Heart right ventricle (tissue), 16 donors: ENCODE data around the gene TSHZ1. TPM values are rescaled to one million over a fixed set of nuclear protein-coding genes. Genes with fewer than 3 reads are reported as not detected.

Experiments
- ATAC-seq, 8 donors: fragments of 200-7000 bp; cut with Tn5 transposase; one replicate each; pipeline ENCODE4 v1.9.1; 2020; ENCODE audit warnings: mild to moderate bottlenecking in 8 of 8, moderate library complexity in 8 of 8, moderate number of reproducible peaks in 1 of 8
- DNase-seq, 2 donors: peaks; one replicate each; pipeline ENCODE4 v3.0.0-alpha.2; 2020
- H3K27ac ChIP-seq, 10 donors: fragments of 200-600 bp; sonication (generic) in 2 of 10; one replicate each; pipeline versions ENCODE4 v1.5.0 to v1.8.0; 2020 to 2022; ENCODE audit warnings: mild to moderate bottlenecking in 3 of 10
- H3K27me3 ChIP-seq, 7 donors: fragments of 200-600 bp; one replicate each; pipeline ENCODE4 v1.8.0; 2021 to 2022; ENCODE audit warnings: mild to moderate bottlenecking in 2 of 7
- H3K36me3 ChIP-seq, 9 donors: fragments of 200-600 bp; sonication (generic) in 1 of 9; one replicate each; pipeline versions ENCODE4 v1.5.0 to v1.8.0; 2020 to 2022; ENCODE audit warnings: mild to moderate bottlenecking in 2 of 9
- H3K4me1 ChIP-seq, 9 donors: fragments of 200-600 bp; sonication (generic) in 1 of 9; one replicate each; pipeline versions ENCODE4 v1.5.0 to v1.8.0; 2020 to 2022; ENCODE audit warnings: mild to moderate bottlenecking in 4 of 9
- H3K4me3 ChIP-seq, 10 donors: fragments of 200-600 bp; sonication (generic) in 2 of 10; one replicate each; pipeline versions ENCODE4 v1.5.0 to v1.8.0; 2020 to 2022; ENCODE audit warnings: mild to moderate bottlenecking in 7 of 10, moderate library complexity in 2 of 10
- H3K9me3 ChIP-seq, 11 donors: fragments of 200-600 bp in 10 of 11; sonication (generic) in 2 of 11; one replicate each; pipeline versions ENCODE4 v1.5.0 to v1.8.0; 2013 to 2022; ENCODE audit warnings: mild to moderate bottlenecking in 2 of 11, control low read depth in 1 of 11, moderate library complexity in 1 of 11
- CTCF ChIP-seq, 9 donors: fragments of 200-600 bp; sonication (generic) in 2 of 9; IDR thresholded peaks; one replicate each; pipeline versions ENCODE4 v1.5.0 to v1.8.0; 2021 to 2022; ENCODE audit warnings: antibody characterized with exemption in 9 of 9, mild to moderate bottlenecking in 5 of 9, moderate library complexity in 1 of 9
- WGBS, 2 donors: extraction: QIAGEN DNeasy Blood & Tissue Kit; methylation state at CpG; one replicate each; pipeline ENCODE4 v1.1.7; 2013; ENCODE audit warnings: inconsistent platforms in 1 of 2; 5-methylcytosine and 5-hydroxymethylcytosine counted together
- intact Hi-C, 10 donors: fragments of 100-400 bp; cut with DNase I; formaldehyde crosslinking; loops; one replicate each; pipeline versions ENCODE4 v1.11.1 to v1.14.2; 2022
- polyA plus RNA-seq, 2 donors: library from polyadenylated mRNA; stranded (reverse); fragments of 200-250 nt; gene quantifications; one replicate each; pipeline ENCODE4 v1.2.3, GENCODE V29; 2013
- total RNA-seq, 10 donors: library from RNA; stranded (reverse); fragmentation: NEBNext Ultra II Directional in 3 of 10; extraction: Animal tissue kit (Norgen Biotek cat#: 25700) in 3 of 10; gene quantifications; one replicate each; pipeline versions ENCODE4 v1.2.1 to v1.2.4, GENCODE V29; 2021 to 2023
- donor health status: Arrhythmogenic right ventricular cardiomyopathy.
- donor health status: ischemic (EF 13 %, LVEDD 7.1; RV severe dilation, severe dysfunction).
- donor health status: healthy with polysubstance abuse.
- donor health status: DM: no; HTN: yes; CAD: no.
- donor health status: DM: no; HTN: no; CAD: no.
- donor health status: ischemic (EF 25% LVEDD 6.9; RV normal size, moderate dysfunction).
- donor health status: ischemic (EF 25% LVEDD 5.7; RV mildly dilated, moderate dysfunction).
- donor health status: healthy.
- donor health status: DM: yes; HTN: yes; CAD: no.
- donor health status: Ischemic cardiomyopathy.
- donor health status: ischemic (EF 35%, LVEDD 5.7; RV mildly dilated, moderate dysfunction).
- donor health status: nonischemic (EF 11% LVEDD 7.7; RV severe dilation, severe dysfunction).
- donor health status: DM: yes; HTN: yes; CAD: no.
- donor health status: PGD.
- donor health status: ischemic (EF 29% LVEDD 5.4; RV normal size, mild dysfunction).
- donor health status: nonischemic (EF 23%, LVEDD 6.1; RV moderate dilation, normal function).

TSHZ1 gene
- total and polyA plus RNA-seq, 12 donors: 4.8 to 22.9 (median 17.6) TPM

DNA sequence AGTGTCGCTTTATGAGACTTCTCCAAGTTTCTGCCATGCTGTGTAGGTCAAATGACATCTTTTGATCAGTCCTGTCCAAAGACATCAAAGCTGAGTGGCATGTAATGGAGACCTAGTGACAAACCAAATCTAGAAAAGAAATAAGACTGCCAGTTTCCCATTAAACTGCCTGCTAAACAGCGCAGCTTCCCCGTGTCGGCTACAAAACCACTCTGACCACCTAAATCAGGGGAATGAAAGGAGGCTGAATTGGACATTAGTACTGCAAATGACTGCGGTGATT lies 57.7 kb downstream of the TSHZ1 start:
- DNase-seq (no peak), ATAC-seq (no peak)
- intact Hi-C loops: no loop called here
- Histone ChIP-seq H3K27ac (no peak overlapping the region), H3K36me3 (no peaks in the 10 kb centered on the region), H3K27me3 (no peaks in the 10 kb centered on the region), H3K4me3 (no peak overlapping the region), H3K4me1 (peaks cover 0 to 39% (median 25%) of the 10 kb centered on the region in 9 donors), H3K9me3 (no peaks in the 10 kb centered on the region)
- WGBS, 2 donors: 90 to 93% methylated on average over 5 of the region's 5 CpGs
- no peak for TF ChIP-seq CTCF (IDR thresholded peaks at IDR 0.05)

DNA sequence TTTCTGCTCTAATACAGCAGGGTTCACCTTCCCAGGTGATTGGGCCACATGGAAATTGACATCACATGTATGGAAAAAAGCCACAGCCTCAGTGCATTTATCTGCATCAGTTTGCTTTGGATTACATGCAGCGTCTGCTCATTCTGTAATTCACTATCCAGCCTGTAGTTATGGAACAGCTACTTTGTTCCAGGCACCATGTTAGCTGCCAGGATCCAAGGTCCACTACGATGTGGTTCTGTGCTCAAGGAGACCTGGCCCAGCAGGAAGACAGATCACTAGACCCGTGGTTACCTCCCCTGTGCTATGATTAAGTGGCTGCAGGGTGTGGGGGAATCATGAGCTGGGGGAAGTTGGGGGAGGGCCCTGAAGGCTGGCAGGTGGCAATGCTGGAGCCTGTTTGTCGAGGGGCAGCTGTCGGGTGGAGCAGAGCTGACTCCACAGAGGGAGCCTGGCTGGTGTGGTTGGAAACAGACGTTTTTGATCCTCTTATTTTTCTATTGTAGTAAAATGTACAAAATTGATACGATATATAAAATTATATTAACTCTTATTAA lies 58.6 kb downstream of the TSHZ1 start:
- no peak for TF ChIP-seq CTCF (IDR thresholded peaks at IDR 0.05)
- Histone ChIP-seq H3K4me3 (no peak overlapping the region), H3K27ac (no peak overlapping the region), H3K27me3 (no peaks in the 10 kb centered on the region), H3K36me3 (no peaks in the 10 kb centered on the region), H3K9me3 (no peaks in the 10 kb centered on the region), H3K4me1 (peaks cover 0 to 33% (median 16%) of the 10 kb centered on the region in 9 donors)
- ATAC-seq (peak in 1 of 8 donors; percentile 18), DNase-seq (no peak)
- intact Hi-C loops: no loop called here
- 70 to 71% methylated on average over 7 of the region's 7 CpGs for WGBS, 2 donors

DNA sequence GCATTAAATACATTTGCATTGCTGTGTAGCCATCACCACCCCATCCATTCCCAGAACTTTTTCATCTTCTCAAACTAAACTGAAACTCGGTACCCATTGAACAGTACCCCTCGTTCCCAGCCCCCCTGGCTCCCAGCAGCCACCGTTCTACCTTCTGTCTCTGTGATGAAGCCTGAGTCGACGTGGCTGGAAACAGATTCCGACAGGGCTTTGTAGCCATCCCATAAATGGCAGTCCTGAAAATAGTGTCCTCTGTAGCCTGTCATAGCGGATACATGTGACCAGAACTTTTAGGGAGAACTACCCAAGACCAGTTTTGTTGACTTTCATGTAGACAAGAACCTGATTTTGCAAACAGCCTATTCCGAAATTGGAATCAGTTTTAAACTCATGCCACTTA lies 59.1 kb downstream of the TSHZ1 start:
- intact Hi-C loops: no loop called here
- peak in 7 of 8 donors; percentile 54 to 76 (median 66) for ATAC-seq
- WGBS, 2 donors: 67 to 74% methylated on average over 8 of the region's 8 CpGs
- DNase-seq: no peak
- H3K9me3 ChIP-seq: no peaks in the 10 kb centered on the region
- TF ChIP-seq CTCF (IDR thresholded peaks at IDR 0.05): no peak
- H3K27ac ChIP-seq: no peak overlapping the region
- H3K4me1 ChIP-seq: peaks cover 0 to 28% (median 12%) of the 10 kb centered on the region in 9 donors
- no peaks in the 10 kb centered on the region for H3K36me3 ChIP-seq
- no peaks in the 10 kb centered on the region for H3K27me3 ChIP-seq
- no peak overlapping the region for H3K4me3 ChIP-seq

DNA sequence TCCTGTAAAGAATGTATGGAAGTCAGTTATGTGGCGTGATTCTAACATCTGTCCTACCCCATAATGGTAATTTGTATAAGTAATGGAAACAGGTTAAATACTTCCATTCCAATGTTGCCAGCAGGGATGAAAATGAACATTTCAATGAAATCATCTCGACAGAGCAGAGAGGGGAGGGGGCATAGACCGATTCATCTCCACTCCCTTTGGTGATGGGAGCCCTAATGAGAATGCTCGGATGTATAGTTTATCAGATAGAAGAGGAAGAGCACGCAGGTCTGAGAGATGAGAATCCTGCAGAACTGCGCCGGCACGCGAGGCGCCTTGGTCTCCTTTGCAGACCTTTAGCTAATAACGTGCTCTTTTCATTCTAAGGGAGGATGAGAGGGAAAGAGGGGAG lies 61.4 kb downstream of the TSHZ1 start:
- DNase-seq: no peak
- TF ChIP-seq CTCF (IDR thresholded peaks at IDR 0.05): no peak
- no peak overlapping the region for H3K27ac ChIP-seq
- ATAC-seq: no peak
- H3K4me3 ChIP-seq: no peak overlapping the region
- H3K9me3 ChIP-seq: no peaks in the 10 kb centered on the region
- 94 to 96% methylated on average over 11 of the region's 11 CpGs for WGBS, 2 donors
- intact Hi-C loops: no loop called here
- H3K36me3 ChIP-seq: no peaks in the 10 kb centered on the region
- peaks cover 0 to 41% (median 23%) of the 10 kb centered on the region in 9 donors for H3K4me1 ChIP-seq
- no peaks in the 10 kb centered on the region for H3K27me3 ChIP-seq
